Hepatocyte (in vitro differentiated cells): ENCODE results near the gene ALPG.

Source experiments
- CTCF ChIP-seq: fragments of 200-600 bp; sonication (generic); IDR thresholded peaks from 2 replicates; pipeline ENCODE4 v1.5.1; 2016; ENCODE audit warnings: antibody characterized with exemption, mild to moderate bottlenecking; ENCODE audit not compliant: poor library complexity
- EZH2phosphoT487 ChIP-seq: fragments of 200-600 bp; sonication (generic); IDR thresholded peaks from one replicate; pipeline ENCODE4 v1.6.1; 2018; ENCODE audit warnings: antibody characterized with exemption, mild to moderate bottlenecking, low read depth, moderate library complexity; ENCODE audit not compliant: unreplicated experiment, severe bottlenecking

GRCh38 chr2:232449964-232450363, 43.3 kb downstream of the ALPG start:
- TF ChIP-seq CTCF (no peak), EZH2phosphoT487 (no peak)
